SKM-1 treated with dmso at 0.1 percent for 144 hours (cell line): ENCODE results near the gene SCGB1A1.

Experiments
- DNase-seq: peaks from one replicate; lab custom pipeline; 2025; ENCODE audit not compliant: unreplicated experiment; lab: John Stamatoyannopoulos, UW

Gene SCGB1A1

GRCh38 chr11:62398011-62398994 lies 20.5 kb upstream of the SCGB1A1 start:
- DNase-seq = no peak

DNA sequence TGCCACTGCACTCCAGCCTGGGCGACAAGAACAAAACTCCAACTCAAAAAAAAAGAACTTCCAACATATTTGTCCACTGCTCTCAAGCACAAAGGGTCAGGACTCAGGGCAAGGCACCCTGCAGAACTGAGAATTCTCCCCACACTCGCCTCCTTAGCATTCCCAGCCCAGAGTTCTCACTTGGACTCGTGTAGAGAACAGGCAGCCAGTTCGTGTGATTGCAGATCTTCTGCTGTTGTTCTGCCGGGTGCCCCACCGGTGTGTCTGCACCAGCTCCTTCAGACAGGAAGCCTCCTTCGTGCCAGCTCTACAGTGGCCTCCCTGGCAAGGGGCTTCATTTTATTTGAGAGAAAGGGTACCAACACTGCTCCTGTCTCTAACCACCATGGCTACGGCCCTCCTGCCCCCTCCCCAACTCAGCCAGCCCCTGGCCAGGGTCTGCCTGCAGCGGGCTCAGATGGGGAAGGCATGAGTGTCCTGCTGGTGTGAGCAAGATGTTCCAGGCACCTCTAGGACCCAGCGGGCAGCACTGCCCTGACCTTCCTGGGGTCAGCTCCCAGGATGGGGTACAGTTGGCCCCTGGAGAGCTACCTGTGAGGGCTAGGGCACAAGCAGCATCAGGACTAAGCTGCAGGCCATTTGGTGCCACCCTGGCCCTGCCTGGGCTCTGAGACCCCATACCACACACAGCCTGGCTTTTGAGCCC lies 19.5 kb upstream of the SCGB1A1 start:
- no peak for DNase-seq

DNA sequence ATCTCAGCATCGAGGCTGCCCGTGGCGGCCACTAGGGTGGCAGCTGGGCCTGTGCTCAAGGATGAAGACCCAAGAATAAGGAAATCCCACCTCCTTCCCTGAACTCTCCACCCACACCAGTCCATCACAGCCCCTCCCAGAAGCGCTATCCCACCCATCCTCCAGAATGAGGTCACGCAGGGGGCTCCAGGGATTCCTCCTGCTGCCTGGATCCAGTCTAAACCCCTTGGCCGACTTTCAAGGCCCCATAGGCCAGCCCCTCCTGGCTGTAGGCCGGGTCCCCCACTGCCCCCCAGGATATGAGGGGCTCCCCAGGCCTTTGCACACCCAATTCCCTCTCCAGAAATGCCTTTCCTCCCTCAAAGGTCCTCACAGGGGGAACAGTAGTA lies 19.0 kb upstream of the SCGB1A1 start:
- DNase-seq = no peak

DNA sequence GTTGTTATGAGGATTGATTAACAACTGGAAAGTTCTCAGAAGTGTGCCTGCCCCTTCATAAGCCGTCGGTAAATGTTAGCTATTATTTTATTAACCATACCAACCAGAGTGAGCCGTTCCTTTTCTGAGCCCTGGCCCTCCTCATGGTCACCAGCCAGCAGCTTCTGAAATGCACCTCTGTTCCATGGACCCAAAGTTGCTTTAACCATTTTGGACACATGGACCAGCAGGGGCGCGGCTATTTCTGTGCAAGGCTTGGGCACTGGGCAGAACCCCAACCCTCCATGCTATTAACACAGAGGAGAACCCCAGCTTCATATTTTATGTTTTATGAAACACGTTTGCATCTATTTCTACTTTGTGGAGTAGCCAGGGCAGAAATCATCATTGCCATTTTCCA lies 18.6 kb upstream of the SCGB1A1 start:
- DNase-seq = no peak

DNA sequence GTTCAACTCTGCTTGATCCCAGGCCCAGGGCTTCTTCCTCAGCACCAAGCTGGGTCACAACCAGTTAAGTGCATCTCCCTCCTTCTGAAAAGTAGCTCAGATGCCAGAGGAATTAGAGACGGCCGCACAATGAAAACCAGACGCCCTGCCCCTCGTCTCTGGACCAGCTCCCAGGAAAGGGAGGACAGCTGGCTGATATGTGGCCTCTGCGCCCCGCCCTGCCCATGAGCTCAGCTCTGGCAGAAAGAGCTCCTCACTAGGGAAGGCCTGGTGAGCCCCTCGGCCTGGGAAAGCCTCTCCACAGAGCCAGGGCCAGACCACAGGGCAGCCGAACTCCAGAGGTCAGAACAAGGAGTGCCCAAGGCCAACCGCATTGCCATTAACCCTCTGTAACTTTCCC lies 18.1 kb upstream of the SCGB1A1 start:
- DNase-seq = no peak

DNA sequence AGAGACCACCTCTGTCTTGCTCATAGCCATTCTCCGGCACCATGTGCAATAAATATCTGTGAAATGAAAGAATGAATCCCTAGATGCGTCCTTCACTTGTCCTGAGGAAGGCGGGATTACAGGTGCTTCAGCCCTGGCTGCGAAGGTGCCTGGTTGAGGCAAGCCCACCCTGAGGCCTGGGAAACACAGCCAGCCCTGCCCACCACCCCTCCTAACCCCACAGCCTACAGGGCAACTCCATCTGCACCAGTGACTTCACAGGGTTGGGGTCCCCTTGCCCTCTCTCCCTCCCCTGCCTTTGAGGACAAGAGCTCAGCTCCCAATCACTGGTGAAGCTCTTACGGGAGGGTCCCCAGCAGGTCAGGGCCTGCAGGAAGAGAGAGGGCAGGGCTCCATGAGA lies 17.5 kb upstream of the SCGB1A1 start:
- no peak for DNase-seq

DNA sequence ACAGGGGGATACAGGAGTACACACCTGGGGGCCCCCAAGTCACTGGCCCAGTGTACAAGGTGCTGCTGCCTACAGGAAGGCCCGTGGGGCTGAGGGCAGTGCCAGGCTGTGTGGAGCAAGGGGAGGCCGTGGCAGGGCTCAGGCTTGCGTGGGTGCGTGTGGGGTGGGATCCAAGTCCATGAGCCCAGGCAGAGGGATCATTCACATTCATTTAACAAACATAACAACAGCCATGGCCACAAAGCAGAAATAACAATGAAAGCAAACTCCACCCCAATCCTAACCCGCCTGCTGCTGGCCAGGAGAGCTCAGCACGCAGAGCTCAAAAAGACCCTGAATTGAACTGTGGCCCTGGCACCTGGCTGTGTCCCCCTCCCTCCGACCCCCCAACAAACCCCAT lies 17.0 kb upstream of the SCGB1A1 start:
- DNase-seq = no peak

- DNase-seq = no peak
Measured at GRCh38 chr11:62402226-62402959, 16.4 kb upstream of the SCGB1A1 start.

- no peak for DNase-seq
Measured at GRCh38 chr11:62402960-62403730, 15.7 kb upstream of the SCGB1A1 start.

GRCh38 chr11:62404435-62404834 lies 14.4 kb upstream of the SCGB1A1 start:
- DNase-seq = no peak

DNA sequence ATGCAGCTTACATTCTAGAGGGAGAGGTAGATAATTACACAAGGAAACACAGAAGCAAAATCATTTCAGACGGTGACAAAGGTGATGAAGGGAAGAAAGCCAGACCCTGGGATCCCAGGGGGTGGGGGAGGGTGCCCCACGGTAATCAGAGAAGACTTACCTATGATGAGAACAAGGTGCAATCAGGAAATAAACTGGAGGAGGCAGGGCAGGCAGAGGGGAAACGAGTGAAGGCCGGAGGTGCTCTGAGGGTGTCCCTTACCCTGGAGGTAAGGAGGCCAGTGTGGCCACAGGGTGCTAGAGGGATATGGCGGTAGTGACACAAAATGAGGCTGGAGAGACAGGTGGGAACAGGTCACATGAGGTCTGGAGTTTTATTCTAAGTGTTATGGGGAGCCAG lies 13.9 kb upstream of the SCGB1A1 start:
- DNase-seq = no peak

DNA sequence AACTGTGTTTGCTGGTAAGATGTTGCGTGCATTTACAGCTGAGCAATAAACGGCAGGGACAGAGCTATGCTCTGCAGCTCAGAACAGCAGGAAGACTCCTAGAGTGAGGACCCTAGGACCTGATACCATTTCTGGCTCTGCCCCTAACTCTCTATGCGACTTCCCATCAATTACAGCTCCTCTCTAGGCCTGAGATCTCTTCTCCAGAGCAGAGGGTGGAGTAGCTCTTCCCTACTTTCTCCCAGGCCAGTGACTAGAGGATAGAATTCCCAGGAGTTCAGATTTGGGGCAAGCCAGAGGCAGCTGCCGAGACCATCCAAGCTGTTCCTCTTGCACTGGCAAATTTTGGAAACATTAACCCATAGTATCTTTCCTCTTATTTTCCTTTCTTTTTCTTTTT lies 12.8 kb upstream of the SCGB1A1 start:
- DNase-seq = no peak

DNA sequence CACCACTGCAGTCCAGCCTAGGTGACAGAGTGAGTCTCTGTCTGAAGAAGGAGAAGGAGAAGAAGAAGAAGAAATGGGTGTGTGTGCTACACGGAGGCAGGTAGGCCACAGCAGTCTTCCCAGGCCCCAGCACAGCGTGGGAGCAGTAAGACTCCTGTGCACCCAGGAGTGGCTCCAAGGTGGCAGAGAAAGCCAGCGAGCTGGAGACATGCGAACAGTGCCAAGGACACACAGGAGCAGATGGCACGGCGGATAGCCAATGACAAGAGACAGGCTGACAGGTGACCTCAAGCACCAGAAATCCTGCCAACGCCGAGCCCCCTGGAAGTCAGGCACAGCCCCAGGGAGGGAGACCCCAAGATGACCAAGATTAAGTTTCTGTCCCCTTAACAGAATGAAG lies 9.0 kb upstream of the SCGB1A1 start:
- DNase-seq = no peak

DNA sequence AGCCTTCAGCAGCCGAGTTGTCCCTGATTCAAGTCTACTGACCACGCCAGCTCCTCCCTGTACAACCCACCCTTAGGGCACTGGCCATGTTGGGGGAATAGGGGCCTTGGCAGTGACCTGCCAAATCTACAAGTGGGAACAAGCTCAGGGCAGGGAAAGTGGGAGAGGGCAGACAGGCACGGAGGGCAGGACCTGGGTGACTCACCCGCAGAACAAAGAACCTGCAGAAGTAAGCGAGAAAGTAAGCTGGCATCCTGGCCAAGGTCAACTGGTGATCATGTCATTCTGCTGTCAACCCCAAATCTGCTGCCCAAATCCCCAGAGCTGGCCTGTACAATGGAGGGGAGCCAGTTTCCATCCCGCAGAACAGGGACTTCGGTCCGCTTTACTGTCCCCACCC lies 7.9 kb upstream of the SCGB1A1 start:
- no peak for DNase-seq

DNA sequence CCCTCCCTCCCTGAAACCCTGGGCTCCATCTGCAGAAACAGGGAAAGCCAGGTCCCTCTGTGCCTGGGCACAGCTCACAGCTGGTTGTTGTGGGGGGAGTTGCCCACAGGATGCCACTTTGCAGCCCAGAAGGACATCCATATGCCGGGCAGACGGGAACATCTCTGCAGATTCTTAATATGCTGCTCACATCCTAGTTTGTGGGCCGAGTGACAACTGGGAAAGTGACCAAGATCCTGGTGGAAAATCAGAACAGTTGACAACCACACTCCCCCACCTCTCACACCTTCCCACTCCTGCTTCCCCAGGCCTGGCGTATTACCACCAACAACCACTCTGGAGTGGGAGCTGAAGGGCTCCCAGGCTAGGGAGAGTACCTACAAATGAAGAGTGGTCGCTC lies 7.3 kb upstream of the SCGB1A1 start:
- DNase-seq = no peak

DNA sequence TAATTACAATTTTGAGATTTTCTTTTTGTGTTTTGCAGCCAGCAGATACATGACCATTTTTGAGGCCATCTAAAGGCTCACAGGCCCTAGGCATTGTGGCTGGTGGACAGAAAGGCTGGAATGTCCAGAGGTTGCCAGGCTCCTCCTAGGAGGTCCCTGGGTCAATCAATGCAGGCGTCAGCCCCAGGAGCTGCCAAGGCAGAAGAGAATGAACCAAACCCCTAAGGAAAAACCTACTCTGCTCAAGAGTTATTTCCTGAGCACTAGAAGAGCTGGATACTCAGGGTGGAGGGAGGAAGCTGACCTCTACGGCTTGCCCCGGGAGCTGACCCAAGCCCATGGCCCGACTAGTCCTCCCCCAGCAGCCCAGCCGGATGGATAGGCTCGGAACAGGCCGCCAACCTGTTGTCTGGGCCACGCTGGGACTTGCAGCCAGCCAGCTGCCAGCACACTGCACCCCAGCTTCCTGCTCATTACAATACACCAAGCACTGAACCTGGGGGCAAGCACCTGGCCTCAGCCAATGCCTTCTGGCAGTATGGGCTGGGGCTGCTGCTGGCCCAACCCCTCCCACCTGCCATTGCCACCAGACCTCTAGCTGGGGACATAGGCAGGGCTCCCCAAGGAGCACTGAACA lies 5.7 kb upstream of the SCGB1A1 start:
- DNase-seq = no peak

DNA sequence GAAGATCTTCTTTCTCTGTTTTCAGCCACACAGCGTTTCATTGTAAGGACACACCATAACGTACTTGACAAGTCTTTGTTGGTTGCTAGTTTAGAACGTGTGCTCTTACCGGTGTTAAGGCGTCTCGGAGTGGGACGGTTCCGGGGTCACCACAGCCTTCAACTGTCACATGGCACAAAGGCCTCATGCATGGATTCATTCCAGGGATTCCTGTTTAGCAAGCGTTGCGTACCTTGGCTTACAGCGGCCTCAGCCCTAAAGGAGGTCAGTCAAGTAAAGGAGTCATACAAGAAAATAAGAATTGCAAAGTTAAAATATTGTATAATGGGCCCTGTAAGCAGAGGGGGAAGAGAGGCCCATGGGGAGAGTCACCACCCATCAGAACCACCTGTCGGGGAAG lies 2.2 kb upstream of the SCGB1A1 start:
- no peak for DNase-seq

DNA sequence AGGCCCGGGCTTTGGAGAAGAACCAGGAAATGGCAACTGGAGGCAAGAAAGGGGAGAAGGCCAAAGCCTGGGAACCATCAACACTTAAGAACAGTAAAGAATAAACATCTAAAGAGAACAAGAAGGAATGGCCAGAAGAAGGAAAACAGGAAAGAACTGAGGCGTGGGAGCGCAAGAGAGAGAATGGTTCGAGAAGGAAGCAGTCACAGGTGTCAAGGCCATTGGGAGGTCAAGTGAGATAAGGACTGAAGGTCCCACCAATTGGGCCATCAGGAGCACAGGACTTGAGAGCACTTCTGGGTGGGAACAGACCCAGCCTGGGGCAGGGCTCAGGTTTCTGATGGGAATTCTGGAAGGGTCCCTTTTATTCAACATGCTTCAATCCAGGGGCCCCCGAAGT lies 697 bp upstream of the SCGB1A1 start:
- no peak for DNase-seq

DNA sequence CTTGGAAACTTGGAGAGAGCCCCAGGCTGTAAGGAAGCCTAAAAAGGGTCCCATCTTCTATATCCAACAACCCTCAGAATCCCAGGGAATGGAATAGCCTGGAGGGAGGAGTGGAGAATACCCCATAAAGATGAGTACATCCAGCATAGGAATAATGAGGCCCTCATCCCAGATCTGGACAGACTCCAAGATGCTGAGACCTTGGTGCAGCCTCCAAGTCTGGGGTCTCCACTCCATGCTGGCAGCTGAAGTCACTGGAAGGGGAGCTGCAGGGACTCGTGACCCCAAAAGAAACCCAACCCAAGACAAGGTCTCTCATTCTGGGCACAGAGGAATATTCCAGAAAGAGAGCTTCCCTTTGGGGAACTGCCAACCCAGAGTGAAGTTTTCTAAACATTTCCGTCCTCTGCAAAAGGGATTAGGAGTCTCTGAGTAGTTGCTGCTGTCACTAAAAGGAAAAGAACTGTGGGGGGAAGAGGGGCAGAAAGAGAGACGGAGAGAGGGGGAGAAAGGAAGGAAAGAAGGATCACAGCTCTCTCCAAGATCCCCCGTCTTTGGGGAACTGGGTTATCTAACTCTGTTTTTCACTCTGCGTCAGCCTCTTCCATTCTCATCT lies 589 bp downstream of the SCGB1A1 start:
- DNase-seq = no peak

GRCh38 chr11:62419943-62420342 lies 1.1 kb downstream of the SCGB1A1 start:
- DNase-seq = no peak
